ENCODE data around the gene NMT1.

NMT1 gene

DNA sequence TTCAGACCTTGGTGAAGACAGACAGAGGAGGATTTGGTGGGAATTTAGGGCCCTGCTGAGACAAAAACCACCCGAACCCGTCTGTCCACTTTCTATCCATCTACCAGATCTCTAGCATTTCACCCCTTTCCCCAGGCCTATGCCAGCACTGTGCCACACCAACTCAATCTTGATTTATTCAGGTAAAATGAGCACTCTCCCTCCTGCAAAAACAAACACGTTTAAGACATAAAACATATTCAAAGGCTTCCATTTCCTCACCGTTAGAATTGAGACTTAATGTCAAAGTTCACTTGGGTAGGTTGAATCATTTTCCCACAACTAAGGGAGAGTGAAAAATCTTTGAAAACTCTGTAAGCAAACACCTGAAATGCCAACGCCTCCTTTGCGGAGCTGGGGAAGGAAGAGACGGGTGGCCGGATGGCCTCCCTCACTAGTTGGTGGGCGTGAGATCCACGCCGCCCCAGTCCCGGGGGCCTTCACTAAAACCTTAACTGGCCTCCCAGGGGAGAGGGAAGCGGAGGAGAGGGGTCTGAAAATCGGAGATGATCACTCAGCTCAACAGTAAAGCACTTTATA is 10.5 kb upstream of the NMT1 start:
- no peaks in the 10 kb centered on the region for H3K9me3 ChIP-seq (ENCODE audit: control insufficient read depth, insufficient read depth, low read depth, low read length)
- H3K36me3 ChIP-seq (ENCODE audit: control insufficient read depth in 2 of 2, insufficient read depth in 1 of 2, low read length in 2 of 2), result no peaks in the 10 kb centered on the region
- peak overlapping the region; percentile 49 for H3K4me3 ChIP-seq (ENCODE audit: low read depth, low read length)
- peak overlapping the region; percentile 99 for H3K27ac ChIP-seq (ENCODE audit: extremely low read depth, low read depth, low read length)
- peaks cover 10% of the 10 kb centered on the region; the same call in 1 of the 2 replicates for H3K4me1 ChIP-seq (ENCODE audit: control insufficient read depth, insufficient read depth, low read length)
- CTCF ChIA-PET, result interaction anchor here (0.6 to 1.8 kb wide), 9 partner anchors 11 to 535 kb away, joined by 3 to 6 read pairs (median 4); partner anchors contain the start of gene ACBD4
- POLR2A ChIA-PET, result interaction anchor here (0.5 to 4.0 kb wide), 6 partner anchors 10 to 282 kb away, joined by 3 to 56 read pairs (median 5); partner anchors contain the start of gene NMT1
- TF ChIP-seq, protein P1, sequence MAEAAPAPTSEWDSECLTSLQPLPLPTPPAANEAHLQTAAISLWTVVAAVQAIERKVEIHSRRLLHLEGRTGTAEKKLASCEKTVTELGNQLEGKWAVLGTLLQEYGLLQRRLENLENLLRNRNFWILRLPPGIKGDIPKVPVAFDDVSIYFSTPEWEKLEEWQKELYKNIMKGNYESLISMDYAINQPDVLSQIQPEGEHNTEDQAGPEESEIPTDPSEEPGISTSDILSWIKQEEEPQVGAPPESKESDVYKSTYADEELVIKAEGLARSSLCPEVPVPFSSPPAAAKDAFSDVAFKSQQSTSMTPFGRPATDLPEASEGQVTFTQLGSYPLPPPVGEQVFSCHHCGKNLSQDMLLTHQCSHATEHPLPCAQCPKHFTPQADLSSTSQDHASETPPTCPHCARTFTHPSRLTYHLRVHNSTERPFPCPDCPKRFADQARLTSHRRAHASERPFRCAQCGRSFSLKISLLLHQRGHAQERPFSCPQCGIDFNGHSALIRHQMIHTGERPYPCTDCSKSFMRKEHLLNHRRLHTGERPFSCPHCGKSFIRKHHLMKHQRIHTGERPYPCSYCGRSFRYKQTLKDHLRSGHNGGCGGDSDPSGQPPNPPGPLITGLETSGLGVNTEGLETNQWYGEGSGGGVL (tag by site-specific recombination; IDR thresholded peaks at IDR 0.05), result 0 out of 2 replicates have a peak, but pooled peaks have one; percentile 9
- TF ChIP-seq, protein P2, sequence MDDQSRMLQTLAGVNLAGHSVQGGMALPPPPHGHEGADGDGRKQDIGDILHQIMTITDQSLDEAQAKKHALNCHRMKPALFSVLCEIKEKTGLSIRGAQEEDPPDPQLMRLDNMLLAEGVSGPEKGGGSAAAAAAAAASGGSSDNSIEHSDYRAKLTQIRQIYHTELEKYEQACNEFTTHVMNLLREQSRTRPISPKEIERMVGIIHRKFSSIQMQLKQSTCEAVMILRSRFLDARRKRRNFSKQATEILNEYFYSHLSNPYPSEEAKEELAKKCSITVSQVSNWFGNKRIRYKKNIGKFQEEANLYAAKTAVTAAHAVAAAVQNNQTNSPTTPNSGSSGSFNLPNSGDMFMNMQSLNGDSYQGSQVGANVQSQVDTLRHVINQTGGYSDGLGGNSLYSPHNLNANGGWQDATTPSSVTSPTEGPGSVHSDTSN (CRISPR knock-in tag; IDR thresholded peaks at IDR 0.05), result no peak
- peak; percentile 59; the same call in 1 of the 2 replicates for TF ChIP-seq EGR2 (tag by site-specific recombination; IDR thresholded peaks at IDR 0.05; ENCODE audit: low read depth)
- TF ChIP-seq ZNF521 (tag by site-specific recombination; IDR thresholded peaks at IDR 0.05), result no peak
- no peak for TF ChIP-seq SALL2 (tag by site-specific recombination; IDR thresholded peaks at IDR 0.05; ENCODE audit: borderline replicate concordance)
- TF ChIP-seq SCRT2 (tag by site-specific recombination; IDR thresholded peaks at IDR 0.05), result no peak
- TF ChIP-seq, protein P3, sequence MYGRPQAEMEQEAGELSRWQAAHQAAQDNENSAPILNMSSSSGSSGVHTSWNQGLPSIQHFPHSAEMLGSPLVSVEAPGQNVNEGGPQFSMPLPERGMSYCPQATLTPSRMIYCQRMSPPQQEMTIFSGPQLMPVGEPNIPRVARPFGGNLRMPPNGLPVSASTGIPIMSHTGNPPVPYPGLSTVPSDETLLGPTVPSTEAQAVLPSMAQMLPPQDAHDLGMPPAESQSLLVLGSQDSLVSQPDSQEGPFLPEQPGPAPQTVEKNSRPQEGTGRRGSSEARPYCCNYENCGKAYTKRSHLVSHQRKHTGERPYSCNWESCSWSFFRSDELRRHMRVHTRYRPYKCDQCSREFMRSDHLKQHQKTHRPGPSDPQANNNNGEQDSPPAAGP (tag by site-specific recombination; IDR thresholded peaks at IDR 0.05), result no peak
- TF ChIP-seq ZNF202 (tag by site-specific recombination; IDR thresholded peaks at IDR 0.05; ENCODE audit: borderline replicate concordance), result no peak
- TF ChIP-seq, protein P4, sequence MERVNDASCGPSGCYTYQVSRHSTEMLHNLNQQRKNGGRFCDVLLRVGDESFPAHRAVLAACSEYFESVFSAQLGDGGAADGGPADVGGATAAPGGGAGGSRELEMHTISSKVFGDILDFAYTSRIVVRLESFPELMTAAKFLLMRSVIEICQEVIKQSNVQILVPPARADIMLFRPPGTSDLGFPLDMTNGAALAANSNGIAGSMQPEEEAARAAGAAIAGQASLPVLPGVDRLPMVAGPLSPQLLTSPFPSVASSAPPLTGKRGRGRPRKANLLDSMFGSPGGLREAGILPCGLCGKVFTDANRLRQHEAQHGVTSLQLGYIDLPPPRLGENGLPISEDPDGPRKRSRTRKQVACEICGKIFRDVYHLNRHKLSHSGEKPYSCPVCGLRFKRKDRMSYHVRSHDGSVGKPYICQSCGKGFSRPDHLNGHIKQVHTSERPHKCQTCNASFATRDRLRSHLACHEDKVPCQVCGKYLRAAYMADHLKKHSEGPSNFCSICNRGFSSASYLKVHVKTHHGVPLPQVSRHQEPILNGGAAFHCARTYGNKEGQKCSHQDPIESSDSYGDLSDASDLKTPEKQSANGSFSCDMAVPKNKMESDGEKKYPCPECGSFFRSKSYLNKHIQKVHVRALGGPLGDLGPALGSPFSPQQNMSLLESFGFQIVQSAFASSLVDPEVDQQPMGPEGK (tag by site-specific recombination; IDR thresholded peaks at IDR 0.05), result no peak
- no peak for TF ChIP-seq ZNF501 (tag by site-specific recombination; IDR thresholded peaks at IDR 0.05)
- TF ChIP-seq GLIS2 (tag by site-specific recombination; IDR thresholded peaks at IDR 0.05), result peak; percentile 49; the same call in 1 of the 2 replicates
- no peak for TF ChIP-seq ZNF658 (tag by site-specific recombination; IDR thresholded peaks at IDR 0.05)
- no peak for TF ChIP-seq ZNF48 (tag by site-specific recombination; IDR thresholded peaks at IDR 0.05)
- TF ChIP-seq, protein P5, sequence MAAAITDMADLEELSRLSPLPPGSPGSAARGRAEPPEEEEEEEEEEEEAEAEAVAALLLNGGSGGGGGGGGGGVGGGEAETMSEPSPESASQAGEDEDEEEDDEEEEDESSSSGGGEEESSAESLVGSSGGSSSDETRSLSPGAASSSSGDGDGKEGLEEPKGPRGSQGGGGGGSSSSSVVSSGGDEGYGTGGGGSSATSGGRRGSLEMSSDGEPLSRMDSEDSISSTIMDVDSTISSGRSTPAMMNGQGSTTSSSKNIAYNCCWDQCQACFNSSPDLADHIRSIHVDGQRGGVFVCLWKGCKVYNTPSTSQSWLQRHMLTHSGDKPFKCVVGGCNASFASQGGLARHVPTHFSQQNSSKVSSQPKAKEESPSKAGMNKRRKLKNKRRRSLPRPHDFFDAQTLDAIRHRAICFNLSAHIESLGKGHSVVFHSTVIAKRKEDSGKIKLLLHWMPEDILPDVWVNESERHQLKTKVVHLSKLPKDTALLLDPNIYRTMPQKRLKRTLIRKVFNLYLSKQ (tag by site-specific recombination; IDR thresholded peaks at IDR 0.05; ENCODE audit: borderline replicate concordance), result no peak
- TF ChIP-seq ZFHX2 (tag by site-specific recombination; conservative IDR thresholded peaks at IDR 0.05), result peak; percentile 69
- no peak for TF ChIP-seq ZNF561 (tag by site-specific recombination; IDR thresholded peaks at IDR 0.05; ENCODE audit: borderline replicate concordance)
- TF ChIP-seq KLF10 (tag by site-specific recombination; IDR thresholded peaks at IDR 0.05), result no peak
- TF ChIP-seq, protein P6, sequence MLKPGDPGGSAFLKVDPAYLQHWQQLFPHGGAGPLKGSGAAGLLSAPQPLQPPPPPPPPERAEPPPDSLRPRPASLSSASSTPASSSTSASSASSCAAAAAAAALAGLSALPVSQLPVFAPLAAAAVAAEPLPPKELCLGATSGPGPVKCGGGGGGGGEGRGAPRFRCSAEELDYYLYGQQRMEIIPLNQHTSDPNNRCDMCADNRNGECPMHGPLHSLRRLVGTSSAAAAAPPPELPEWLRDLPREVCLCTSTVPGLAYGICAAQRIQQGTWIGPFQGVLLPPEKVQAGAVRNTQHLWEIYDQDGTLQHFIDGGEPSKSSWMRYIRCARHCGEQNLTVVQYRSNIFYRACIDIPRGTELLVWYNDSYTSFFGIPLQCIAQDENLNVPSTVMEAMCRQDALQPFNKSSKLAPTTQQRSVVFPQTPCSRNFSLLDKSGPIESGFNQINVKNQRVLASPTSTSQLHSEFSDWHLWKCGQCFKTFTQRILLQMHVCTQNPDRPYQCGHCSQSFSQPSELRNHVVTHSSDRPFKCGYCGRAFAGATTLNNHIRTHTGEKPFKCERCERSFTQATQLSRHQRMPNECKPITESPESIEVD (tag by site-specific recombination; IDR thresholded peaks at IDR 0.05), result no peak
- peak; percentile 33; the same call in 1 of the 2 replicates for TF ChIP-seq ZBTB48 (tag by site-specific recombination; IDR thresholded peaks at IDR 0.05)
- TF ChIP-seq ZNF843 (tag by site-specific recombination; IDR thresholded peaks at IDR 0.05), result no peak
- peak; percentile 94 for TF ChIP-seq ZNF10 (tag by site-specific recombination; IDR thresholded peaks at IDR 0.05)
- no peak for TF ChIP-seq ZNF23 (tag by site-specific recombination; IDR thresholded peaks at IDR 0.05; ENCODE audit: borderline replicate concordance)
- TF ChIP-seq ZNF140 (tag by site-specific recombination; IDR thresholded peaks at IDR 0.05), result no peak
- TF ChIP-seq, protein P7, sequence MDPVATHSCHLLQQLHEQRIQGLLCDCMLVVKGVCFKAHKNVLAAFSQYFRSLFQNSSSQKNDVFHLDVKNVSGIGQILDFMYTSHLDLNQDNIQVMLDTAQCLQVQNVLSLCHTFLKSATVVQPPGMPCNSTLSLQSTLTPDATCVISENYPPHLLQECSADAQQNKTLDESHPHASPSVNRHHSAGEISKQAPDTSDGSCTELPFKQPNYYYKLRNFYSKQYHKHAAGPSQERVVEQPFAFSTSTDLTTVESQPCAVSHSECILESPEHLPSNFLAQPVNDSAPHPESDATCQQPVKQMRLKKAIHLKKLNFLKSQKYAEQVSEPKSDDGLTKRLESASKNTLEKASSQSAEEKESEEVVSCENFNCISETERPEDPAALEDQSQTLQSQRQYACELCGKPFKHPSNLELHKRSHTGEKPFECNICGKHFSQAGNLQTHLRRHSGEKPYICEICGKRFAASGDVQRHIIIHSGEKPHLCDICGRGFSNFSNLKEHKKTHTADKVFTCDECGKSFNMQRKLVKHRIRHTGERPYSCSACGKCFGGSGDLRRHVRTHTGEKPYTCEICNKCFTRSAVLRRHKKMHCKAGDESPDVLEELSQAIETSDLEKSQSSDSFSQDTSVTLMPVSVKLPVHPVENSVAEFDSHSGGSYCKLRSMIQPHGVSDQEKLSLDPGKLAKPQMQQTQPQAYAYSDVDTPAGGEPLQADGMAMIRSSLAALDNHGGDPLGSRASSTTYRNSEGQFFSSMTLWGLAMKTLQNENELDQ (tag by site-specific recombination; IDR thresholded peaks at IDR 0.05; ENCODE audit: low read depth), result no peak
- no peak for TF ChIP-seq ZNF341 (tag by site-specific recombination; IDR thresholded peaks at IDR 0.05; ENCODE audit: low read depth)
- TF ChIP-seq ZNF677 (tag by site-specific recombination; IDR thresholded peaks at IDR 0.05), result no peak

Data from HEK293 (cell line).